Stimulated activated CD8-positive, alpha-beta memory T cell treated with anti-CD3 and anti-CD28 coated beads, Interleukin-12 subunit alpha, Interleukin-12 subunit beta, amount 100 ng/mL, for 1 hour (primary cell): ENCODE measurements around the gene ETV3L.
"Not testable (repeated sequence)": the region's sequence is repeated elsewhere in the genome, so short reads cannot be mapped to it uniquely, and the experiment has no call there.

Experiments
- DNase-seq: peaks from one replicate; pipeline ENCODE4 v3.0.0-alpha.2; 2020; ENCODE audit warnings: low read depth

Gene ETV3L

GRCh38 chr1:157077394-157077793, 22.2 kb downstream of the ETV3L start:
- DNase-seq: no peak

DNA sequence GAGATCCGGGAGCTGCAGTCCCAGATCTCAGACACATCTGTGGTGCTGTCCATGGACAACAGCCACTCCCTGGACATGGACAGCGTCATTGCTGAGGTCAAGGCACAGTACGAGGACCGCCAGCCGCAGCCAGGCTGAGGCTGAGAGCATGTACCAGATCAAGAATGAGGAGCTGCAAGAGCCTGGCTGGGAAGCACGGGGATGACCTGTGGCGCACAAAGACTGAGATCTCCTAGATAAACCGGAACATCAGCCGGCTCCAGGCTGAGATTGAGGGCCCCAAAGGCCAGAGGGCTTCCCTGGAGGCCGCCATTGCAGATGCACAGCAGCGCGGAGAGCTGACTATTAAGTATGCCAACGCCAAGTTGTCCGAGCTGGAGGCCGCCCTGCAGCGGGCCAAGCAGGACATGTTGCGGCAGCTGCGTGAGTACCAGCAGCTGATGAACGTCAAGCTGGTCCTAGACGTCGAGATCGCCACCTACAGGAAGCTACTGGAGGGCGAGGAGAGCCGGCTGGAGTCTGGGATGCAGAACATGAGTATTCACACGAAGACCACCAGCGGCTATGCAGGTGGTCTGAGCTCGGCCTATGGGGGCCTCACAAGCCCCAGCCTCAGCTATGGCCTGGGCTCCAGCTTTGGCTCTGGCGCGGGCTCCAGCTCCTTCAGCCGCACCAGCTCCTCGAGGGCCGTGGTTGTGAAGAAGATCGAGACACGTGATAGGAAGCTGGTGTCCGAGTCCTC, 25.5 kb downstream of the ETV3L start:
- no peak for DNase-seq

DNA sequence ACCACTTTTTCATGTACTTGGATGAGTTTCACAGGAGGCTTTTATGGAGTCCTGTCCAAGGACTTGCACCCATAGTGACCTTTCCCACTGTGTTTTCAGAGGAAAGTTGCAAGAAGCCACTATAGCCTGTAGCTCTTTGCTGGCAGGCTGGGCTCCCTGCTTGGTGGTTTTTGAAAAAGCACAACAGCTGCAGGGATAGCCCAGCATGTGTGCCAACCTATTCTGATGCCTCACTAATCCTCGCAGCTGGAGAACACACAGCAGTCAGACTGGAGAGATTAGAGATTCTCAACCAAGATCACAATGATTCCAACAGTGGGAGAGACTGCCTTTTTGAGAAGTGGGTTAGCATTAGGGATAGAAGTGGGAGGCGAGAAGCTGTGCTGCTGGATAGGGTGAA, 30.0 kb downstream of the ETV3L start:
- DNase-seq: no peak

DNA sequence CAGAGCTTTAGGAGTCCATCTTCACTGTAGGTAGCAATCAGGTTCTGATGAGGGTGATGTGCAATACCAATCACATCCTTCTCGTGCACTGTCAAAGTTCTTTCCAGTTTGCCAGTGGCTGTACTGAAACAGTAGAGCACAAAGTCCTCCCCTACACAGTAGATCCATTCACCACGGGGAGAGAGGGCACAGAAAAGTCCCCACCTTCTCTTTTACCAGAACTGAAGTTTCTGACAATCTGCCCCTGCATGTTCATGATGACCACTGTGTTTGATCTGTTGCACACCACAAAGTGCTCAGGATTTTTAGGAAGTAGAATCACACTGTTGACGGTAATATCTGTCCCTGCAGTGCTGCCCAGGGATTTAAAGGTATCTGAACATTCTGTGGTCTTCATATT, 40.4 kb downstream of the ETV3L start:
- DNase-seq: not testable (repeated sequence)

DNA sequence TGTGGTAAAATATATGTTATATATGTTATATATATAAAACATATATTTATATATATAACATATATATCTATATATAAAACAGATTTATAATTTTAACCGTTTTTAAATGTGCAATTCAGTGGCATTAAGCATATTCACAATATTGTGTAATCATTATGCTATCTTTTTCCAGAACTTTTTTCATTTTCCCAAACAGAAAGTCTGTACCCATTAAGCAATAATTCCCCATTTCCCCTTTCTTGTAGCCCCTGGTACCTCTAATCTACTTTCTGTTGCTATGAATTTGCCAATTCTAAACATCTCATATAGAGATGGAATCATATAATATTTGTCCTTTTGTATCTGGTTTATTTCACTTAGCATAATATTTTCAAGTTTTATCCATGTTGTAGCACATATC, 43.3 kb downstream of the ETV3L start:
- DNase-seq: no peak

DNA sequence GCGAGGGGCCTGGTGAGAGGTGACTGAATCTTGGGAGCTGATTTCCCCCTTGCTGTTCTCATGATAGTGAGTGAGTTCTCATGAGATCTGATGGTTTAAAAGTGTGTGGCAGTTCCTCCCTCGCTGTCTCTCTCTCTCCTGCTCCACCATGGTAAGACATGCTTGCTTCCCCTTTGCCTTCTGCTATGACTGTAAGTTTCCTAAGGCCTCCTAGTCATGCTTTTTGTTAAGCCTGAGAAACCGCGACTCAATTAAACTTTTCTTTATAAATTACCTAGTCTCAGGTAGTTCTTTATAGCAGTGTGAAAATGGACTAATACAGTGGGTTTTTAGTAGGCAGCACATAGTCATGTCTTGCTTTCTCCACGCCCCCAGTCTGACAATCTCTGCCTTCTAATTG, 43.9 kb downstream of the ETV3L start:
- not testable (repeated sequence) for DNase-seq

GRCh38 chr1:157050836-157051235, 48.8 kb downstream of the ETV3L start:
- no peak for DNase-seq

DNA sequence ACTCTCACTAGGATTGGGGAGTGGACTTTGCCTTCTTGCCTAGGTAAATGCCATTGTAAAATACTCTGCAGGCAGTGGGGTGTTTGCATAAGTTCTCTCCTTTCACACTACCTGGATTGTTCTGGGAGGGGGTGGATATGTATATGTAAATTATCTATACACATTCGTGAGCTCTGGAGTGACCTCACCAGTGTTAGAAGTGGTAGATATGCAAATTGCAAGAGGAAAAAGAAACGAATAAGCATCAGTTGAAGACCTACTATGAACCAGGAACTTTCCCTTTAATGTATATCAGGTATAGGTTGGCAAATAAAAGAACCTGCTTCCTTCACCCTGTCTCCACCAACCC, 52.6 kb downstream of the ETV3L start:
- no peak for DNase-seq

DNA sequence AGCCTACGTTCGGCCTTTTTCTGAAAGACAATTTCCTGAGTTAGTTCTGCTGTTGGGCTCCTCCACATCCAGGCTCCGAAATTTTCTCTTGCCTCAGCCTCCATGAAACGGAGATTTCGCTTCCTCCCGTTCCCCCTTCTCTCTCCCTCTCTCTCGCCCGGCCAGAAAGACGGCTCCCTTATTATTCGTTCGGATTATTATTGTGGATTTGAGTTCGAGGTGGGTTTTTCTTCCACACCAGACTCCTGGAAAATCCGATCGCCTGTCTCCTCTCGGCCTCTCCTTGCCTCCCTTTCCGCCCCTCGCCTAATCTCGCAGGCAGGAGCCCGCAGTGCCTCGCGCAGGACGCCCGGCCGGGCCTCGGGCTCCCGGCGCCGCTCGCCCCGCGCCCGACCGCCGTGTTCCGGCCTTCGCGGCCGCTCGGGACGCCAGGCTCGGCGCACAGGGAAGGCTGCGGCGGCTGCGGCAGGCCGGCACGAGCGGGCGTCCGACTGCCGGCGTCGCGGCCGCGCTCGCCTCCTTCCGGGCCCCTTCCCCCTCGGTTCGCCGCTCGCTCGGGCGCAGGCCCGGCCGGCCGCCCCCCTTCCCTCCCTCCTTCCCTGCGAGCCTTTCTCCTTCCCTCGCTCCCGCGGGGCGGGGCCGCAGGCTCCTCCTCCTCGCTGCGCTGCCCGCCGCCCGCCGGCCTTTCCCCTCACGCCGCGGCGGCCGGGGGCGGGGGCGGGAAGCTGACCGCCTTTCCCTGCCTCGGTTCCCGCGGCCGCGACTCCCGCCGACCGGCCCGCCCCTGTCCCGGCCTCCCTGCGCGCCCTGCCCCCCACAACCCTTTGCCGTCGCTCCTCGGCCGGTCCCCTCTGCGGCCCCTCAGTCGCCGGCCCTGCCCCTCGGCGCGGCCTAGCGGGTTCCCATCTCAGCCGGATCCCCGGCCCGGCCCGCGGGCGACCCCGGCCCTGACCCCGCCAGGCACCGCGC, 54.1 kb downstream of the ETV3L start, which contains the start of gene ARHGEF11:
TSS of gene ARHGEF11 (minus strand) at position 493 of the 969 bp plus-strand sequence. CDS start 1,412 bp downstream, outside the sequence.
- no peak for DNase-seq

GRCh38 chr1:157044326-157044725, 55.3 kb downstream of the ETV3L start:
- DNase-seq: no peak

GRCh38 chr1:157043685-157044084, 55.9 kb downstream of the ETV3L start:
- DNase-seq: no peak

DNA sequence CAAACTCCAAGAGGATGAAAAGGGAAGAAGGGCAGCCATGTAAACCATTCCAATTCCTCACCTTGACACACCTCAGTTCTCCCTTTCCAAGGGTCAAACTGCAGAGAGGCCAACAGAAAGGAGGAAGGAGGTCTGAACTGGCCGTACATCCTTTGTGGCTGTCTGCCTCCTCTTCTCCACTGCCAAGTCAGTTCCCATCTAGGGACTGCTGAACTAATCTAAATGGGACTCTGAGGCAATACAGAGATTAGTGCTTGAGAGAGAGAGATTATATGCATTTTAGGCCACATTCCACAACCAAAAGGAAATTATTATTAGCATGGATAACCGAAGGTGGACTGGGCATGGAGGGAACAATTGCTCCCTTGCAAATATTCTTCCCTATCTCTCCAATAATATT, 56.8 kb downstream of the ETV3L start:
- DNase-seq: no peak
